Mononuclear cell (primary cell): ENCODE results near the gene MCF2L2. TPM values are rescaled to one million over a fixed set of nuclear protein-coding genes. Genes with fewer than 3 reads are reported as not detected.

Experiments
- H3K27me3 ChIP-seq: 2 replicates; pipeline ENCODE4 v1.6.0; 2011; ENCODE audit warnings: low read length, control low read depth; ENCODE audit not compliant: insufficient read depth
- H3K4me1 ChIP-seq: 2 replicates; pipeline ENCODE4 v1.5.1; 2011; ENCODE audit warnings: mild to moderate bottlenecking, low read length, control low read depth; ENCODE audit not compliant: insufficient read depth
- H3K4me3 ChIP-seq: 2 replicates; pipeline ENCODE4 v1.5.1; 2011; ENCODE audit warnings: mild to moderate bottlenecking, low read length, moderate library complexity
- H3K9me3 ChIP-seq: 2 replicates; pipeline ENCODE4 v1.5.1; 2011; ENCODE audit warnings: low read depth, mild to moderate bottlenecking, control low read depth, low read length
- total RNA-seq: library from RNA; depleted of rRNA; stranded (reverse); fragments of >200 nt; gene quantifications from one replicate; pipeline ENCODE4 v1.2.3, GENCODE V29; 2012

The MCF2L2 gene
- total RNA-seq, 1 donor = 2.9 TPM

GRCh38 chr3:183163563-183163962 lies 264.9 kb downstream of the MCF2L2 start:
- H3K27me3 ChIP-seq = peaks cover 28% of the 10 kb centered on the region
- peaks cover 18% of the 10 kb centered on the region for H3K4me1 ChIP-seq
- H3K4me3 ChIP-seq = no peak overlapping the region

DNA sequence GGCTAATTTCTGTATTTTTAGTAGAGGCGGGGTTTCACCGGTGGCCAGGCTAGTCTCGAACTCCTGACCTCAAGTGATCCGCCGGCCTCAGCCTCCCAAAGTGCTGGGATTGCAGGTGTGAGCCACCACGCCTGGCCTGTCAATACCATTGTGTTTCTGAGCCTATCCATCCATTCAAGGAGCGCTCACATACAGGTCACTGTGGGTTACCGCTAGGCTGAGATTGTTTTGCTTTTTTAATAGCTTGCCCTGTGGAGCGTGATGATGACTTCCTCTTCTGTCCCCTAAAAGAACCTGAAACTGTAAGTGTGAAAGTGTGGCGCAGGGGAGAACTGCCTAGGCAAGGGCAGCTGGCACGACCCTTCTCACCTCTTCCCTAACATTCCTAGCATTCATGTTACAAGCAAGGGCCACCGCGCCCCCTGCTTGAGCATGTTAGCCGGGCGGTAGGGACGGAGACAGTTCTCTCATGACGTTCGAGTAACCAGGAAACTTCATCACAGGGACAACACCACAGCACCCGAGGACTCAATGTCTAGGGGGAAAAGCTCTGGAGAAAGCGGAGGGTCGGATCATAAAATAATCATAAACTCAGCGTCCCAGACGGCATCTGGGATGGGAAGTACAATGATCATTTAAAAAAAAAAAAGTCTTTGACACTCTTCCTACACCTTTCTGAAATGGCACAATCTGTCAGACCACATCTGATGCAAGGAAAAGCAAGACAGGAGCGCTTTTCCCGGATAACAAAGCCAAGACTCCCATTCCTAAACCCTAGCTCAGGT lies 266.7 kb downstream of the MCF2L2 start:
- Histone ChIP-seq H3K27me3 (peaks cover 24% of the 10 kb centered on the region), H3K4me1 (peaks cover 19% of the 10 kb centered on the region), H3K9me3 (no peaks in the 10 kb centered on the region), H3K4me3 (peak overlapping the region; percentile 41)

More at GRCh38 chr3:183163563-183163962, 264.9 kb downstream of the MCF2L2 start:
- no peaks in the 10 kb centered on the region for H3K9me3 ChIP-seq

DNA sequence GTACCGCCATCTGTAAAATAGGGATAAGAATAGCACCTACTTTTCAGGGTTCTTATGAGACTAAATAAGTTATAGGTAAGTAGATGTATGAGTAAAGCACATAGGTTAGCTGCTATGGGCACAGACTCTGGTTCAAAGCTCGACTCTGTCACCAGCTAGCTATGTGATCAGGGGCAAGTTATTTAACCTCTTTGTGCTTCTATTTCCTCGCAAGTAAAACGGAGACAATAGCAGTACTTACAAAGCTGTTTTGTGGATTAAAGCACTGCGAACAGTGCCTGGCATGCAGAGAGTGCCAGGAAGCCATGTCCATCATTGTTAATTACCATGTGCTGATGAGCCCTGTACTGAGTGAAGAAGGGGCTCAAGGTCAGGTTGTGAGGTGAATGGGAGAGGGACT lies 267.8 kb downstream of the MCF2L2 start:
- H3K27me3 ChIP-seq = peaks cover 28% of the 10 kb centered on the region
- peaks cover 19% of the 10 kb centered on the region for H3K4me1 ChIP-seq
- no peak overlapping the region for H3K4me3 ChIP-seq
- no peaks in the 10 kb centered on the region for H3K9me3 ChIP-seq

GRCh38 chr3:183159333-183159732 lies 269.1 kb downstream of the MCF2L2 start:
- H3K4me1 ChIP-seq = peaks cover 19% of the 10 kb centered on the region
- peaks cover 28% of the 10 kb centered on the region for H3K27me3 ChIP-seq
- no peaks in the 10 kb centered on the region for H3K9me3 ChIP-seq
- no peak overlapping the region for H3K4me3 ChIP-seq

DNA sequence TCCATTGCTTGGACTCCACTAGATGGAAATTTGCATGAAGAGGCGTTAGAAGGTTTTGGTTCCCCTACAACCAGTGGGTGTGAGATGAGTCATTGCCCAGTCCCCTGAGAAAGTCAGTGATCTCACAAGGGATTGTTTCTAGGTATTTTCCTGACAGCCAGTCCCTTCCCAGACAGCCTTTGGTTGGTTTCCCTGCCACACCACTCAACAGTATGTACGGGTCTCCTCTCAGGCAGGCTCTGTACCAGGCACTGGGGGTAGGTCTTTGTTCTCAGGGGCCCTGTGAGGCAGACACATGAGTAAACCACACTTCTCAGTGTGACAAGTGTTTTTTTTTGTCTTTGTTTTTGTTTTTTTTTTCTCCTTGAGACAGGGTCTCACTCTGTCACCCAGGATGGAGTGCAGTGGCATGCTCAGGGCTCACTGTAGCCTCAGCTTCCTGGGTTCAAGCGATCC lies 269.8 kb downstream of the MCF2L2 start:
- H3K9me3 ChIP-seq = no peaks in the 10 kb centered on the region
- peaks cover 29% of the 10 kb centered on the region for H3K27me3 ChIP-seq
- H3K4me1 ChIP-seq = peaks cover 19% of the 10 kb centered on the region
- no peak overlapping the region for H3K4me3 ChIP-seq

GRCh38 chr3:183158113-183158512 lies 270.3 kb downstream of the MCF2L2 start:
- H3K9me3 ChIP-seq = no peaks in the 10 kb centered on the region

GRCh38 chr3:183156266-183156665 lies 272.2 kb downstream of the MCF2L2 start:
- no peaks in the 10 kb centered on the region for H3K9me3 ChIP-seq
- peaks cover 8% of the 10 kb centered on the region for H3K4me1 ChIP-seq
- H3K4me3 ChIP-seq = no peak overlapping the region
- peaks cover 23% of the 10 kb centered on the region for H3K27me3 ChIP-seq

More at GRCh38 chr3:183158113-183158512, 270.3 kb downstream of the MCF2L2 start:
- Histone ChIP-seq H3K4me3 (no peak overlapping the region), H3K4me1 (peaks cover 19% of the 10 kb centered on the region), H3K27me3 (peaks cover 27% of the 10 kb centered on the region)

DNA sequence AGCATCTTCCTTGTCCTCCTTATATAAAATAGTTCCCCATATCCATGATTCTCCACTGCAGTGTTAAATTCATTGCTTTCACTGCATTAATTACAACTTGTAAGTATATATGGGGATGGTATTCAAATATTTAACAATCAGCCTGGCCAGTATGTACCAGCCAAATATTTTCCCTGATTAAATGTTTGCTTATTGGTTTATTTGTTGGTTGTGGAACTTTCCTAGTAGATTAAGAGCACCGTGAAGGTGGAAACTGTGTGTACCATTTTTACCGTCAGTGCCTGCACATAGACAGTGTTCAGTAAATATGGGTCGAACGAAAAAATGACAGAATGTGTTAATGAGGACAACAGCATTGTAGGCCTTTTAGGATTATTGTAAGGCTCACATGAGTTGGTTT lies 272.9 kb downstream of the MCF2L2 start:
- peaks cover 20% of the 10 kb centered on the region for H3K27me3 ChIP-seq
- no peak overlapping the region for H3K4me3 ChIP-seq
- H3K4me1 ChIP-seq = peaks cover 8% of the 10 kb centered on the region
- H3K9me3 ChIP-seq = no peaks in the 10 kb centered on the region

GRCh38 chr3:183153210-183153950 lies 275.0 kb downstream of the MCF2L2 start:
- H3K4me3 ChIP-seq = no peak overlapping the region
- H3K9me3 ChIP-seq = no peaks in the 10 kb centered on the region
- H3K27me3 ChIP-seq = peaks cover 12% of the 10 kb centered on the region
- H3K4me1 ChIP-seq = peaks cover 4% of the 10 kb centered on the region

- Histone ChIP-seq H3K4me3 (no peak overlapping the region), H3K4me1 (peaks cover 4% of the 10 kb centered on the region), H3K9me3 (no peaks in the 10 kb centered on the region), H3K27me3 (peaks cover 21% of the 10 kb centered on the region)
These were observed 276.5 kb downstream of the MCF2L2 start for GRCh38 chr3:183151821-183152351.

GRCh38 chr3:183151086-183151485 lies 277.3 kb downstream of the MCF2L2 start:
- Histone ChIP-seq H3K4me3 (no peak overlapping the region), H3K27me3 (peaks cover 21% of the 10 kb centered on the region), H3K4me1 (peaks cover 4% of the 10 kb centered on the region), H3K9me3 (no peaks in the 10 kb centered on the region)

DNA sequence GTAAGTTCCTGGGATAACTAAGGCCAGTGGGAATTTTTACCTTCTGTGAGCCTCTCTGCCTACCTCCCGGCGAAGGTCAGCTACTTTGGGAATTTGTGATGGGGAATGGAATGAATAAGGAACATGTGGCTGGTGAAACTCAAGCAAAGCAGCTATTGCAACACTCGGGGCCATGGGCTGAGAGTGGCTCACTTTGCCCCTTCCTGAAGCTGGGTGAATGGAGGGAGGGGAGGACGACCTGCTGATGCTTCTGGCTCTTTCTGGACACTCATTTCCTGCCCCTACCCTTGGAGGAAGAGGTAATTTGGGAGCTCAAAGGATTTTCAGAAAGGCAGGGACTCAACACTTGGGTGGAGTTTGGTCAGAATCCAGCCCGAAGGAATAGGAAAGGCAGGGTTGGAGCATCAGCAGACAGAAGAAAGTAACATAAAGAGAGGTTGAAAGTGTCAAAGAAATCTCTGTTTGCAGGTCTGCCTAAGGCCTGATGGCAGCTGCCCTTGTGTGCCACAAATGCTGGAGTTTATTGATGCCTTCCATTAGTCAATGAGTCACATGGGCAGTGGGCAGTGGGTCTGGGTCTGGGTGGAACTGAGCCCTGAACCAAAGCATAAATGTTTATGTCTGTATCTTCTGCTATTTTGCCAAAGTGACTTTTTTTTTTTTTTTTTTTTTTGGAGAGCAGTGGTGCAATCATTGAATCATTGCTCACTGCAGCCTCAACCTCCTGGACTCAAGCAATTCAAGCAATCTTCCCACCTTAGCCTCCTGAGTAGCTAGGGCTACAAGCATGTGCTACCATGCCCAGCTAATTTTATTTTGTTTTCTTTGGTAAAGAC lies 278.3 kb downstream of the MCF2L2 start:
- H3K4me3 ChIP-seq = no peak overlapping the region
- no peaks in the 10 kb centered on the region for H3K9me3 ChIP-seq
- peaks cover 13% of the 10 kb centered on the region for H3K27me3 ChIP-seq
- H3K4me1 ChIP-seq = peaks cover 4% of the 10 kb centered on the region

DNA sequence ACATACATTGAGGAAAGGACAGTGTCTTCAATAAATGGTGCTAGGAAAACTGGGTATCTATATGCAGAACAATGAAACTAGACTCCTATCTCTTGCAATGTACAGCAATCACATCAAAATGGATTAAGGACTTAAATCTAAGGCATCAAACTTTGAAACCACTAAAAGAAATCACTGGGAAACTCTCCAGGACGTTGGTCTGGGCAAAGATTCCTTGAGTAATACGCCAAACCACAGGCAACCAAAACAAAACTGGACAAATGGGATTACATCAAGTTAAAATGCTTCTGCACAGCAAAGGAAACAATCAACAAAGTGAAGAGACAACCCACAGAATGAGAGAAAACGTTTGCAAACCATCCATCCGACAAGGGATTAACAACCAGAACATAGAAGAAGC lies 280.4 kb downstream of the MCF2L2 start:
- Histone ChIP-seq H3K27me3 (peaks cover 11% of the 10 kb centered on the region), H3K9me3 (no peaks in the 10 kb centered on the region), H3K4me1 (peaks cover 4% of the 10 kb centered on the region), H3K4me3 (no peak overlapping the region)

DNA sequence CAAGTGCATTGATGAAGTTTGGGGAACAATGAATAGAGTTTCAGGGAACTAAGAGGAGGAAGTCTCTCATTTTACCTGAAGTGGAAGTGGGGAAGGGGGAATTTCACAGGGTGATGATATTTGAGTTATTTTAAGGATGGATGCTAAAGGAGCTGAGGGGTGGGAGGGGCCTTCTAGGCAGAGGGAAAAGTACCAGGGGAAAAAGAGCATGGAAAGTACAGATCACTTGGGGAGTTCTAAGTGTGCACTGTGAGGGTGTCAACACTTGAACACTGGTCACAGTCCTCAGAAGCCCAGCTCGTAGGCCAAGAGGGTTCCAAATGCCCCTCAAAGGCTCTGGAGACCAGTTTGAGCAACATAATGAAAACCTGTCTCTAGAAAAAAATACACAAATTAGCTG lies 284.1 kb downstream of the MCF2L2 start:
- Histone ChIP-seq H3K9me3 (no peaks in the 10 kb centered on the region), H3K4me3 (no peak overlapping the region), H3K27me3 (peaks cover 19% of the 10 kb centered on the region), H3K4me1 (no peaks in the 10 kb centered on the region)
